Endothelial cell of umbilical vein (primary cell): ENCODE data around the gene SH2D3C. TPM values are rescaled to one million over a fixed set of nuclear protein-coding genes. Genes with fewer than 3 reads are reported as not detected.
"Not testable (repeated sequence)": the region's sequence is repeated elsewhere in the genome, so short reads cannot be mapped to it uniquely, and the experiment has no call there.

ENCODE experiments used
- BruUV-seq: library from RNA; stranded (reverse); fragments of 400-500 nt; replicated peaks from 2 replicates; lab custom pipeline; 2021; lab: Mats Ljungman, UMichigan
- CTCF ChIA-PET: fragments of 300-600, 350-600 bp; sonication (Branson Sonifier 250); formaldehyde crosslinking; loops from one replicate; lab custom pipeline; 2021; ENCODE audit warnings: antibody characterized with exemption, inconsistent platforms; lab: Charles Lee
- POLR2A ChIA-PET: fragments of 300-600, 350-600 bp; sonication (Branson Sonifier 250); formaldehyde crosslinking; loops from one replicate; lab custom pipeline; 2021; ENCODE audit warnings: antibody characterized with exemption, inconsistent platforms; lab: Charles Lee
- DNase-seq: peaks from one replicate; pipeline ENCODE4 v3.0.0-alpha.2; 2011; ENCODE audit warnings: low read depth, low spot score
- FAIRE-seq: peaks from 2 replicates; lab custom pipeline; 2011; peaks lifted over from hg19 to GRCh38; lab: Jason Lieb, UNC
- H2AFZ ChIP-seq: 2 replicates; pipeline ENCODE4 v1.6.0; 2012; ENCODE audit warnings: low read depth, low read length, control low read depth, inconsistent platforms
- H3K27ac ChIP-seq: 2 replicates; pipeline ENCODE4 v1.5.1; 2011; ENCODE audit warnings: low read depth, mild to moderate bottlenecking, control low read depth, low read length, moderate library complexity; ENCODE audit not compliant: insufficient read depth
- H3K27me3 ChIP-seq, 2 experiments: 2 replicates each; pipeline versions ENCODE4 v1.6.0 to v1.6.1; 2011; ENCODE audit warnings: low read length in 2 of 2, mixed read lengths in 1 of 2; ENCODE audit not compliant: control insufficient read depth in 2 of 2, insufficient read depth in 2 of 2
- H3K36me3 ChIP-seq, 2 experiments: 2 replicates in 1 of 2; 3 replicates in 1 of 2; pipeline ENCODE4 v1.5.1; 2011; ENCODE audit warnings: low read length in 2 of 2, mild to moderate bottlenecking in 1 of 2, moderate library complexity in 1 of 2; ENCODE audit not compliant: control insufficient read depth in 2 of 2, insufficient read depth in 2 of 2; ENCODE audit errors: extremely low read depth in 1 of 2
- H3K4me1 ChIP-seq: 3 replicates; pipeline ENCODE4 v1.5.1; 2011; ENCODE audit warnings: mild to moderate bottlenecking, low read length; ENCODE audit not compliant: control insufficient read depth, insufficient read depth; ENCODE audit errors: extremely low read depth
- H3K4me2 ChIP-seq: 2 replicates; pipeline ENCODE4 v1.6.1; 2011; ENCODE audit warnings: low read length, control low read depth, mixed read lengths; ENCODE audit not compliant: insufficient read depth
- H3K4me3 ChIP-seq, 3 experiments: fragments of 200-600 bp in 1 of 3; sonication (generic), shearing (Covaris generic) in 1 of 3; replicated peaks in 1 of 3; 2 replicates each; pipeline ENCODE4 v1.5.1; 2011 to 2016; ENCODE audit warnings: control low read depth in 3 of 3, low read length in 3 of 3, mild to moderate bottlenecking in 2 of 3, inconsistent platforms in 1 of 3, low read depth in 1 of 3, moderate library complexity in 1 of 3; ENCODE audit not compliant: insufficient read depth in 1 of 3
- H3K79me2 ChIP-seq: 2 replicates; pipeline ENCODE4 v1.6.0; 2012; ENCODE audit warnings: low read length, inconsistent platforms; ENCODE audit not compliant: control insufficient read depth, insufficient read depth
- H3K9ac ChIP-seq: replicated peaks from 2 replicates; pipeline ENCODE3; 2011; ENCODE audit warnings: low read length, control low read depth; ENCODE audit not compliant: insufficient read depth; ENCODE audit errors: extremely low read depth
- H3K9me1 ChIP-seq: replicated peaks from 3 replicates; pipeline ENCODE4 v1.6.0; 2011; ENCODE audit warnings: mild to moderate bottlenecking, low read length; ENCODE audit not compliant: control insufficient read depth, insufficient read depth; ENCODE audit errors: extremely low read depth
- H3K9me3 ChIP-seq: replicated peaks from 2 replicates; pipeline ENCODE4 v1.5.1; 2012; ENCODE audit warnings: low read length, inconsistent platforms; ENCODE audit not compliant: control insufficient read depth, insufficient read depth
- H4K20me1 ChIP-seq: replicated peaks from 2 replicates; pipeline ENCODE3; 2011; ENCODE audit warnings: mild to moderate bottlenecking, low read length; ENCODE audit not compliant: control insufficient read depth, insufficient read depth; ENCODE audit errors: extremely low read depth
- CTCF ChIP-seq, 2 donors: IDR thresholded peaks; 1 replicate in 1 of 2; 2 replicates in 1 of 2; pipeline ENCODE4 v1.5.1; 2011; ENCODE audit warnings: low read length in 2 of 2, mild to moderate bottlenecking in 2 of 2, moderate library complexity in 2 of 2, control low read depth in 1 of 2, inconsistent platforms in 1 of 2, low read depth in 1 of 2; ENCODE audit not compliant: insufficient read depth in 1 of 2; ENCODE audit errors: extremely low read depth in 1 of 2
- EZH2 ChIP-seq: IDR thresholded peaks from 2 replicates; pipeline ENCODE4 v1.6.1; 2012; ENCODE audit warnings: borderline replicate concordance, low read depth, mild to moderate bottlenecking, moderate library complexity, low read length, inconsistent platforms; ENCODE audit not compliant: severe bottlenecking
- FOS ChIP-seq: IDR thresholded peaks from 2 replicates; pipeline ENCODE4 v1.6.1; 2011; ENCODE audit warnings: mild to moderate bottlenecking, low read length, moderate library complexity, borderline replicate concordance; ENCODE audit not compliant: insufficient read depth
- GATA2 ChIP-seq: IDR thresholded peaks from 2 replicates; pipeline ENCODE4 v1.7.0; 2011; ENCODE audit warnings: low read depth, mild to moderate bottlenecking, moderate library complexity, mixed read lengths, low read length; ENCODE audit not compliant: insufficient read length, insufficient read depth
- JUN ChIP-seq: IDR thresholded peaks from 2 replicates; pipeline ENCODE4 v1.6.1; 2011; ENCODE audit warnings: borderline replicate concordance, low read depth; ENCODE audit not compliant: insufficient read length, insufficient read depth
- MAX ChIP-seq: IDR thresholded peaks from 2 replicates; pipeline ENCODE4 v1.6.1; 2011; ENCODE audit not compliant: insufficient read depth, insufficient read length
- MYC ChIP-seq: IDR thresholded peaks from one replicate; pipeline ENCODE4 v1.6.1; 2011; ENCODE audit warnings: mild to moderate bottlenecking, low read depth, low read length
- POLR2A ChIP-seq: IDR thresholded peaks from 2 replicates; pipeline ENCODE4 v1.6.1; 2012; ENCODE audit warnings: low read depth, mild to moderate bottlenecking, control low read depth, low read length
- POLR2AphosphoS5 ChIP-seq: IDR thresholded peaks from 2 replicates; pipeline ENCODE4 v1.6.1; 2012; ENCODE audit warnings: low read depth, mild to moderate bottlenecking, control low read depth, low read length, moderate library complexity; ENCODE audit not compliant: insufficient read depth
- dilution Hi-C: fragments of 300-500 bp; cut with MboI; formaldehyde crosslinking; loops from one replicate; pipeline ENCODE4 v1.15.0; 2019; ENCODE audit warnings: low sequenced_read_pairs; ENCODE audit not compliant: extremely low pct_ligation_motif_present
- intact Hi-C: fragments of 100-400 bp; cut with micrococcal nuclease; formaldehyde crosslinking; loops from one replicate; pipeline ENCODE4 v1.10.0; 2022
- polyA plus RNA-seq, 4 experiments: library from polyadenylated mRNA; depleted of rRNA in 3 of 4; stranded (reverse) in 3 of 4; unstranded in 1 of 4; fragments of >200 nt; gene quantifications; 2 replicates each; pipeline versions ENCODE4 v1.2.1 to v1.2.3, GENCODE V29; 2011 to 2012; ENCODE audit warnings: missing spikeins in 1 of 4
- total RNA-seq: library from RNA; stranded (reverse); gene quantifications from 2 replicates; pipeline ENCODE4 v1.2.3, GENCODE V29; 2021

Gene SH2D3C
- total and polyA plus RNA-seq, 2 donors (not counting 3 experiments of a cell fraction or from before 2014, with no cell fraction given) = 95.0 to 173 TPM

- Histone ChIP-seq H3K9me1 (no peaks in the 10 kb centered on the region), H3K27ac (no peak overlapping the region), H4K20me1 (no peaks in the 10 kb centered on the region), H3K4me1 (peaks cover 42% of the 10 kb centered on the region), H3K9me3 (no peaks in the 10 kb centered on the region), H3K9ac (no peak overlapping the region), H3K36me3 (peaks cover 6 to 20% of the 10 kb centered on the region in 2 experiments), H3K4me2 (no peak overlapping the region), H3K4me3 (no peak overlapping the region), H2AFZ (no peak overlapping the region), H3K27me3 (no peaks in the 10 kb centered on the region), H3K79me2 (peaks cover 41% of the 10 kb centered on the region)
- intact Hi-C loops = no loop called here
- TF ChIP-seq GATA2 = no peak
- no peak for TF ChIP-seq CTCF (IDR thresholded peaks at IDR 0.05; ENCODE audit: extremely low read depth in 1 of 2, insufficient read depth in 1 of 2, low read depth in 1 of 2, low read length in 2 of 2)
- TF ChIP-seq POLR2AphosphoS5 = no peak
- no peak for TF ChIP-seq FOS
- no peak for TF ChIP-seq EZH2
- TF ChIP-seq POLR2A = no peak
- TF ChIP-seq JUN = no peak
- TF ChIP-seq MAX = no peak
- TF ChIP-seq MYC = no peak
- BruUV-seq = no TSS peak
- dilution Hi-C loops = no loop called here
- FAIRE-seq (no peak), DNase-seq (no peak)
- CTCF ChIA-PET = interaction anchor here (0.6 to 0.9 kb wide), 2 partner anchors 24 to 108 kb away, joined by 3 read pairs; partner anchors contain the start of gene TOR2A
- POLR2A ChIA-PET = interaction anchor here (1.4 to 1.7 kb wide), 2 partner anchors 12 to 24 kb away, joined by 3 to 6 read pairs; no protein-coding TSS in a partner anchor
Observed at GRCh38 chr9:127758843-127759242, 19.6 kb downstream of the SH2D3C start.

- H4K20me1 ChIP-seq, H3K9me3 ChIP-seq, H3K4me2 ChIP-seq, H3K9me1 ChIP-seq, H3K27ac ChIP-seq, DNase-seq, H3K4me3 ChIP-seq, intact Hi-C loops, H2AFZ ChIP-seq, dilution Hi-C loops, BruUV-seq, H3K27me3 ChIP-seq, H3K9ac ChIP-seq: not testable (repeated sequence)
- peaks cover 8 to 25% of the 10 kb centered on the region in 2 experiments for H3K36me3 ChIP-seq
- H3K4me1 ChIP-seq = peaks cover 21% of the 10 kb centered on the region
- peaks cover 50% of the 10 kb centered on the region for H3K79me2 ChIP-seq
- FAIRE-seq = peak; percentile 74
- ChIA-PET POLR2A (interaction anchor here (0.7 to 0.8 kb wide), 2 partner anchors 14 to 25 kb away, joined by 3 to 5 read pairs; no protein-coding TSS in a partner anchor), CTCF (interaction anchor here (0.7 to 2.6 kb wide), 8 partner anchors 13 to 156 kb away, joined by 3 to 16 read pairs (median 4); partner anchors contain the start of genes CDK9 and TOR2A)
Observed at GRCh38 chr9:127756776-127757175, 21.7 kb downstream of the SH2D3C start.
